Subcutaneous abdominal adipose tissue (tissue), 5 donors: ENCODE measurements around the gene FMNL1.

ENCODE experiments used
- H3K27ac ChIP-seq: one replicate; pipeline ENCODE4 v1.7.0; 2013; ENCODE audit warnings: low read depth, mild to moderate bottlenecking, inconsistent platforms, low read length, moderate library complexity
- H3K27me3 ChIP-seq, 5 donors: one replicate each; pipeline ENCODE4 v1.7.0; 2013; ENCODE audit warnings: low read length in 5 of 5, inconsistent platforms in 1 of 5; ENCODE audit not compliant: control insufficient read depth in 5 of 5, insufficient read depth in 4 of 5
- H3K36me3 ChIP-seq, 5 donors: one replicate each; pipeline ENCODE4 v1.7.0; 2013; ENCODE audit warnings: low read length in 5 of 5; ENCODE audit not compliant: control insufficient read depth in 5 of 5, insufficient read depth in 5 of 5
- H3K4me1 ChIP-seq, 5 donors: one replicate each; pipeline ENCODE4 v1.7.0; 2013; ENCODE audit warnings: low read length in 5 of 5, mild to moderate bottlenecking in 3 of 5, moderate library complexity in 1 of 5; ENCODE audit not compliant: control insufficient read depth in 5 of 5, insufficient read depth in 5 of 5
- H3K4me3 ChIP-seq, 5 donors: one replicate each; pipeline ENCODE4 v1.7.0; 2013; ENCODE audit warnings: low read length in 5 of 5, low read depth in 1 of 5
- H3K9ac ChIP-seq, 5 donors: one replicate each; pipeline ENCODE4 v1.7.0; 2013; ENCODE audit warnings: low read length in 5 of 5, mild to moderate bottlenecking in 4 of 5, moderate library complexity in 3 of 5
- H3K9me3 ChIP-seq, 5 donors: one replicate each; pipeline ENCODE4 v1.7.0; 2013; ENCODE audit warnings: low read length in 5 of 5; ENCODE audit not compliant: control insufficient read depth in 5 of 5
- donor health status: healthy.
- donor health status: healthy.
- donor health status: healthy.
- donor health status: healthy.
- donor health status: healthy.

The FMNL1 gene

DNA sequence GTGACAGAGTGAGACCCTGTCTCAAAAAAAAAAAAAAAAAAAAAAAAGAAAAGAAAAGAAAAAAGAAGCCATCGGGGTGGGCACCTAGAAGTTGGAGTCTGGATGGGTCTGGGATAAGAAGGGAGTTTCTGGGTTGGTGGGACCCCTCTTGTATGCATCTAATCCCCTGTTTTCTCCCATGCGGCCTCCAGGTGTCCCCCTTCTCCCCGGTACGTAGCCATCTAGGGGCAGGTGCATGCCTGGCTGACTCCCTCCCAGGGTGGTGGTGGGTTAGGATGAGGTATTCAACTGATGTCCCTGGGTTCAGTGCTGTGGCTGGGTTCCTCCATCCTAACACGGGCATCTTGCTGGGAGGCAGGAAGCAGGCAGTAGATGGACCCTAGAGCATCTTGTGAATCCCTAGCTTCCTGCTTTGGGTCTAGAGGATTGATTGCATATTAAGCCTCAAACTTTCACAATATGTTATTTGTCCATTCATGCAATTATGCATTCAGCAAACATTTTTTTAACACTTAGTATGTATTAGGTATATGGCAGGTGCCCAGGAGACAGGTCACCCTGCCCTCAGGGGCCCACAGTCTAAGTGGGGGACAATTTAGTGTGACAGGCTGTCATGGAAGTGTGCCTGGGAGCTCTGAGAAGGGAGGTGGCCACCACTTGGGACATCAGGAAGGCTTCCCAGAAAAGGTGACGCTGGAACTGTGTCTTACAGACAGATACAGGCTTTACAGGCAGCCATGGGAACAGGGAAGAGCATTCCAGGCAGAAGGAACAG, 13.1 kb downstream of the FMNL1 start:
- no peak overlapping the region for H3K4me3 ChIP-seq
- no peak overlapping the region for H3K27ac ChIP-seq
- no peaks in the 10 kb centered on the region for H3K9me3 ChIP-seq
- H3K27me3 ChIP-seq: no peaks in the 10 kb centered on the region
- H3K36me3 ChIP-seq: peaks cover 0 to 48% (median 28%) of the 10 kb centered on the region in 5 donors
- H3K9ac ChIP-seq: no peak overlapping the region
- peaks cover 2 to 22% (median 21%) of the 10 kb centered on the region in 5 donors for H3K4me1 ChIP-seq

DNA sequence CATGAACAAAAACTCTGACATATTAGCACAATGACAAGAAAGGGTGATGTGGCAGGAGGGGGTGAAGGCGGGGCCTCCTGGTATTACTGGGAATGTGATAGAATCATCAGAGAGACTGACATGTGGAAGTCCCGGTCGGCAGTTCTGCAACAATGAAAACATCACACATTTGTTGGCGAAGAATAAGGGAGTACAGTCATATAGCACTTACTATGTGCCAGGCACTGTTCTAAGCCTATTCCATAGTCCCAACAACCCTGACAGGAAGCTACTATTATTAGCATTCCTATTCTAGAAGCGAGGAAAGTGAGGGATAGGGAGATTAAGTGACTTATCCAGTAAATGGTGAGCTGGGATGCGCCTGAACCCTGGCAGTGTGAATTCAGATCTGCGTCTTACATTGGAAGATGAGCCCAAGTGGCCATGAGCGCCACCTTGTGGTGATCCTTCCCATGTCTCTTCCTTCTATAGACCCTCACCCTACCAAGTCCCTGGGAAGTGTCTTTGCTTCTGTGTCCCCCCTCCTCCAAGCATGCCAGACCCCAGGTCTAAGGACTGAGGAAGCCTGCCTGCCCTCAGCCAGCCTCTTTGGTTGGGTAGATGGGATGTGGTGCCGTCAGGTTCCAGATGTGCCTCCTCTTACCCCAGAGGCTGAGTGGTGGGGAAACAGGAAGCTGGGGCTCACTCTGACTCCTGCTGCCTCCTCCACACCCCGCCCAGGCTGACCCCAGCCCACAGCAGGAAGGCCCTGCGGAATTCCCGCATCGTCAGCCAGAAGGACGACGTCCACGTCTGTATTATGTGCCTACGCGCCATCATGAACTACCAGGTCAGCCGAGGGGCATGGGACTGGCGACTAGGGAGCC, 14.0 kb downstream of the FMNL1 start:
- Histone ChIP-seq H3K4me3 (no peak overlapping the region), H3K27ac (no peak overlapping the region), H3K9me3 (no peaks in the 10 kb centered on the region), H3K9ac (no peak overlapping the region), H3K36me3 (peaks cover 0 to 56% (median 32%) of the 10 kb centered on the region in 5 donors), H3K4me1 (peaks cover 2 to 13% (median 12%) of the 10 kb centered on the region in 5 donors), H3K27me3 (no peaks in the 10 kb centered on the region)

DNA sequence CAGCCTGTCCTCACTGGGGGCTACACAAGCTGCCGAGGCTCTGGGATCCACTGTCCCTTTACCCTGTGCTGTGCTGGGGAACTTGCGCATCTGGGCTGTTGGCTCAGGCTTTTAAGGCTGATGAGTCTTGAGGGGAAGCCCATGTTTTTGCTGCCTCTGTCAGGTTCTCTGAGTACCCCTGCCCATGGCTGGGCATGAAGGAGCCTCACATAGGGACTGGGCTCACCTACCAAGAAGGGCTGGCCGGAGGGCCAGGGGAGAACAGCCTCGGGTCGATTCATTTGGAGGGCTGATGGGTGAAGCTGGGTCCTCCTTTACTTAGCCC, 14.6 kb downstream of the FMNL1 start:
- Histone ChIP-seq H3K27me3 (no peaks in the 10 kb centered on the region), H3K9me3 (no peaks in the 10 kb centered on the region), H3K4me1 (peaks cover 2 to 7% (median 6%) of the 10 kb centered on the region in 5 donors), H3K9ac (no peak overlapping the region), H3K4me3 (no peak overlapping the region), H3K36me3 (peaks cover 0 to 62% (median 38%) of the 10 kb centered on the region in 5 donors), H3K27ac (no peak overlapping the region)

DNA sequence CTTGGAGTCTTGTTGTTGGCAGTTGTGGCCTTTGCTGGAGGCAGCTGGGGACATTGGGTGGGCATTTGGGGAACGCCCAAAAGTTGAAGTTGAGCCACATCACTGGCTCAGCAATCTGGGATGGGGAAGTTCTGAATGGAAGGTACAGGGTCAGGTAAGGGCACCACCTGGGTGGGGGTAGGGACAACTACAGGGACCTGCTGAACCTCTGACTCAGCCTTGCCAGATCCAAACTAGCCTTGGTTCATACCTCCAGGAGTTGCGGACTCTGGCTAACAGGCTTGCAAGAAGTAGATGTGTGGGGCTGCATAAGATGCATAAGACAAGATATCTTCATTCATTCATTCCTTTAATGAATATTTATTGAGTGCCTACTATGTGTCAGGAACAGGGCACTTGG, 16.0 kb downstream of the FMNL1 start:
- no peaks in the 10 kb centered on the region for H3K27me3 ChIP-seq
- no peak overlapping the region for H3K9ac ChIP-seq
- no peaks in the 10 kb centered on the region for H3K9me3 ChIP-seq
- H3K4me3 ChIP-seq: no peak overlapping the region
- peaks cover 0 to 72% (median 44%) of the 10 kb centered on the region in 5 donors for H3K36me3 ChIP-seq
- H3K4me1 ChIP-seq: peaks cover 0 to 2% (median 0%) of the 10 kb centered on the region in 5 donors
- no peak overlapping the region for H3K27ac ChIP-seq

DNA sequence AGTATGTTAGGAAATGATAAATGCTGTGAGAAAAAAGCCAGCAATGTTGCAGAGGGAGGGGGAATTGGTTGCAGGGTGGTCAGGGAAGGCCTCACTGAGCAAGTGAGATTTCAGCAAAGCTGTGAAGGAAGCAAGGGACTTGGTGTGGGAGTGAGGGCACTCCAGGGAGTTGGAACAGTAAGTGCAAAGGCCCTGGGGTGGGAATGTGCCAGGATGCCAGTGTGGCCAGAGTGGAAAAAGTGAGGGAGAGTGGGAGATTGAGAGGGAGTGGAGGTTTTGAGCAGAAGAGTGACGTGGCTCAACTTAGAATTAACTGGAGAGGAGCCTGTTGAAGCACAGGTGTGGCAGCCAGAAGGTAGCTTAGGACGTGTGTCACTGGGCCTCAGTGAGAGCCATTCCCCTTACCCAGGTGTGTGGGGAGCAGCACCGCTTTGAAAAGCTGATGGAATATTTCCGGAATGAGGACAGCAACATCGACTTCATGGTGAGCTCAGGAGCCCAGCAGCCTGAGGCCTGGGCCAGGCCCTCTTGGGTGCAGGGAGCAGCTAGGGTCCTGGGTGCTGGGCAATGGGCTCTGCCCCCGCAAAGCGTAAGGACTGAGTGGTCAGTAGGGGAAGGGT, 16.6 kb downstream of the FMNL1 start:
- H3K4me1 ChIP-seq: peaks cover 0 to 2% (median 0%) of the 10 kb centered on the region in 5 donors
- no peaks in the 10 kb centered on the region for H3K27me3 ChIP-seq
- H3K4me3 ChIP-seq: no peak overlapping the region
- H3K27ac ChIP-seq: no peak overlapping the region
- no peaks in the 10 kb centered on the region for H3K9me3 ChIP-seq
- H3K36me3 ChIP-seq: peaks cover 0 to 72% (median 48%) of the 10 kb centered on the region in 5 donors
- H3K9ac ChIP-seq: no peak overlapping the region

DNA sequence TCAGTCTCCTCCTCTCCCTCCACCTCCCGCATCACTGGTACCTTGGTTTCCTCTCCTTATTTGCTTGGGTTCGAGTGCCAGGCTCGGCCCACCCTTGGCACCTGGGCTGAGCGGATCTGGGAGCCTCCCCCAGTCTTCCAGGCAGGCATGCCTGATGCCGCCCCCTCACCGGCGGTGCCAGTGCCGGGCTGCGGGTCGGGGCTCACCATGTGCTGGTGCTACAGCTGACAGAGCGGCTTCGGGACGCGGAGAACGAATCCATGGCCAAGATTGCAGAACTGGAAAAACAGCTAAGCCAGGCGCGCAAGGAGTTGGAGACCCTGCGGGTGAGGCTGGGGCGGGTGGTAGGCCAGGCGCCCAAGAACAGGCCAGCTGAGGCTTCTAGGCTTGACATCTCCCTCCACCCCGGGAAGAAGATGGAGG, 19.2 kb downstream of the FMNL1 start:
- Histone ChIP-seq H3K9ac (no peak overlapping the region), H3K4me3 (no peak overlapping the region)

DNA sequence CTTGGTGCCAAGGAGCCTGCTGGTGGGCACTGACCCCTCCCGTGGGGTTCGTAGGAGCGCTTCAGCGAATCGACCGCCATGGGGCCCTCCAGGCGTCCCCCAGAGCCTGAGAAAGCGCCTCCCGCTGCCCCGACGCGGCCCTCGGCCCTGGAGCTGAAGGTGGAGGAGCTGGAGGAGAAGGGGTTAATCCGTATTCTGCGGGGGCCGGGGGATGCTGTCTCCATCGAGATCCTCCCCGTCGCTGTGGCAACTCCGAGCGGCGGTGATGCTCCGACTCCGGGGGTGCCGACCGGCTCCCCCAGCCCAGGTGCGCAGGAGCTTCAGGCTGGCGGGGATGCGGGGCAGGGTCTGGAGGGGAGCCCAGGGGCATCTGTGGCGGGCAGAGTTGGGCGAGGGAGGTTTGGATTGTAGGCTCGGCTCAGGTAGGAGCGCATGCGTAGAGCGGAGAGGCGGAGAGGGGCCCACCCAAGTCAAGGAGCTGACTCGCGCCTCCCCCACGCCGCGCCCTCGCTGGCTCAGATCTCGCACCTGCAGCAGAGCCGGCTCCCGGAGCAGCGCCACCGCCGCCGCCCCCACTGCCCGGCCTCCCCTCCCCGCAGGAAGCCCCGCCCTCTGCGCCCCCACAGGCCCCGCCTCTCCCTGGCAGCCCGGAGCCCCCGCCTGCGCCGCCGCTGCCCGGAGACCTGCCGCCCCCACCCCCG, 19.8 kb downstream of the FMNL1 start:
- peaks cover 0 to 3% (median 1%) of the 10 kb centered on the region in 5 donors for H3K4me1 ChIP-seq
- H3K4me3 ChIP-seq: no peak overlapping the region
- H3K27me3 ChIP-seq: no peaks in the 10 kb centered on the region
- H3K27ac ChIP-seq: no peak overlapping the region
- H3K36me3 ChIP-seq: peaks cover 0 to 88% (median 63%) of the 10 kb centered on the region in 5 donors
- no peak overlapping the region for H3K9ac ChIP-seq
- H3K9me3 ChIP-seq: no peaks in the 10 kb centered on the region

More for the DNA sequence above, 19.2 kb downstream of the FMNL1 start:
- no peak overlapping the region for H3K27ac ChIP-seq
- no peaks in the 10 kb centered on the region for H3K27me3 ChIP-seq
- H3K4me1 ChIP-seq: no peaks in the 10 kb centered on the region
- H3K9me3 ChIP-seq: no peaks in the 10 kb centered on the region
- H3K36me3 ChIP-seq: peaks cover 0 to 88% (median 61%) of the 10 kb centered on the region in 5 donors

DNA sequence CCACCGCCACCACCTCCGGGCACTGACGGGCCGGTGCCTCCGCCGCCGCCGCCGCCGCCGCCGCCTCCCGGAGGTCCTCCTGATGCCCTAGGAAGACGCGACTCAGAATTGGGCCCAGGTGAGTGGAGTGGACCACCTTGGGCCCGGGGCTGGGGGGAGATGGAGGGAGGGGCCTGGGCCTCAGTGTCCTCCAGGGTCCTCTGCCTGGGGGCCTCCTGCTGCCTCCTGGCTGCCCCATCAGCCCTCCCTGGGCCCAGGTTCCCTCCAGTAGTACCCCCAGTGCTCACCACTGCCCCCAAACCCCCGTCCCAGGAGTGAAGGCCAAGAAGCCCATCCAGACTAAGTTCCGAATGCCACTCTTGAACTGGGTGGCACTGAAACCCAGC, 20.3 kb downstream of the FMNL1 start:
- peaks cover 0 to 92% (median 65%) of the 10 kb centered on the region in 5 donors for H3K36me3 ChIP-seq
- no peak overlapping the region for H3K9ac ChIP-seq
- H3K4me1 ChIP-seq: peaks cover 0 to 8% (median 7%) of the 10 kb centered on the region in 5 donors
- H3K27me3 ChIP-seq: no peaks in the 10 kb centered on the region
- no peak overlapping the region for H3K27ac ChIP-seq
- H3K4me3 ChIP-seq: no peak overlapping the region
- H3K9me3 ChIP-seq: no peaks in the 10 kb centered on the region

DNA sequence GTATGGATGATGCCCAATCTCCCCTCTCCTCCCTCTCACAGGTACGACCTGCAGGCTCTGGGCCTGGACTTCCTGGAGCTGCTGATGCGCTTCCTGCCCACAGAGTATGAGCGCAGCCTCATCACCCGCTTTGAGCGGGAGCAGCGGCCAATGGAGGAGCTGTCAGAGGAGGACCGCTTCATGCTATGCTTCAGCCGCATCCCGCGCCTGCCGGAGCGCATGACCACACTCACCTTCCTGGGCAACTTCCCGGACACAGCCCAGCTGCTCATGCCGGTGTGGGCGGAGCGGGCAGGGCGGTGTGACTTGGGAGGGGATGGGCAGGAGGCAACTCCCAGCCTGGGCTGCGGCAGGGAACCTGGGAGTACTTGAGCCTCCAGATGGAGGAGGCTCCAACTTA, 22.1 kb downstream of the FMNL1 start:
- H3K4me1 ChIP-seq: peaks cover 0 to 23% (median 20%) of the 10 kb centered on the region in 5 donors
- peaks cover 0 to 74% (median 52%) of the 10 kb centered on the region in 5 donors for H3K36me3 ChIP-seq
- H3K27ac ChIP-seq: no peak overlapping the region
- no peak overlapping the region for H3K4me3 ChIP-seq
- no peaks in the 10 kb centered on the region for H3K9me3 ChIP-seq
- no peaks in the 10 kb centered on the region for H3K27me3 ChIP-seq
- H3K9ac ChIP-seq: no peak overlapping the region
